ENCODE results near the gene DACH1. TPM values are rescaled to one million over a fixed set of nuclear protein-coding genes. Genes with fewer than 3 reads are reported as not detected.

The DACH1 gene
- total and polyA plus RNA-seq, 2 of the 8 experiments (the other 6 are each of a cell fraction or from before 2014, with no cell fraction given) = 0.12 to 0.67 TPM

DNA sequence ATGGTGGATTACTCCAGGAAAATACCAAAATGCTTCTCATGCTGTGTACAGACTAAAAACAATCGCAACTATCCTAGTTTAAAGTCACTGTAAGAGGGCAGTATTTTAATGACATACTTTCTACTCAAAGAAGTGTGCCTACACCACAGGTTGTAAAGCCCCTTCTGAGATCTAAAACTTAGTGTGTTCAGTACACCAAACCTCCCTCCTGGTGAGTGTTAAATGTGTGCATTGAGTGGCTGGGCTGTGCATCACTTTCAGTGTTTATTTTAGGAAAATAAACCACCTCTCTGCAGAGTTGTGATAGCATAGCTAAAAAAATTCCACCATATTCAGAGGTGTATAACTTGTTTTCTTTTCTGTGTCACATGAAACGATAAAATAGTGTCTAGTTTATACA is 263.7 kb downstream of the DACH1 start:
- H3K23me2 ChIP-seq (ENCODE audit: low read depth, low read length) = no peaks in the 10 kb centered on the region

More for the DNA sequence above, 263.7 kb downstream of the DACH1 start:
- no peak for FAIRE-seq
- H3K79me1 ChIP-seq (ENCODE audit: low read depth, low read length) = no peaks in the 10 kb centered on the region
- H4K5ac ChIP-seq (ENCODE audit: insufficient read length, low read depth, low read length) = no peak overlapping the region
- no peak for DNase-seq (ENCODE audit: low read depth in 1 of 2, low spot score in 2 of 2)
- no peak overlapping the region for H4K91ac ChIP-seq (replicated peaks; ENCODE audit: insufficient read length, low read length)
- H4K20me1 ChIP-seq (replicated peaks in 1 of 2; ENCODE audit: control insufficient read depth in 1 of 2, insufficient read depth in 2 of 2, low read length in 2 of 2) = no peaks in the 10 kb centered on the region
- no peak overlapping the region for H3K4me3 ChIP-seq (ENCODE audit: extremely low read depth in 1 of 4, insufficient read depth in 2 of 4, low read depth in 3 of 4, low read length in 4 of 4)
- H3K79me2 ChIP-seq (ENCODE audit: control insufficient read depth in 1 of 2, insufficient read depth in 2 of 2, low read length in 2 of 2) = no peaks in the 10 kb centered on the region
- H2AFZ ChIP-seq (ENCODE audit: low read length) = no peak overlapping the region
- no peak overlapping the region for H2BK12ac ChIP-seq (ENCODE audit: low read depth, low read length)
- H3K36me3 ChIP-seq (ENCODE audit: control insufficient read depth in 2 of 4, insufficient read depth in 4 of 4, low read length in 3 of 4) = no peaks in the 10 kb centered on the region
- no peak overlapping the region for H3K27ac ChIP-seq (ENCODE audit: low read depth, low read length)
- POLR2A ChIA-PET (ENCODE audit: partially characterized antibody) = no interaction called here
- no peak overlapping the region for H2BK5ac ChIP-seq (ENCODE audit: low read depth, low read length)
- H3K18ac ChIP-seq (ENCODE audit: extremely low read depth, low read length) = no peak overlapping the region
- no peak overlapping the region for H3K4me2 ChIP-seq (ENCODE audit: insufficient read depth in 1 of 2, low read depth in 2 of 2, low read length in 2 of 2)
- no peak overlapping the region for H2BK20ac ChIP-seq (ENCODE audit: low read length)
- no peak overlapping the region for H2BK15ac ChIP-seq (ENCODE audit: low read length)
- TF ChIP-seq NANOG (IDR thresholded peaks at IDR 0.05; ENCODE audit: insufficient read depth, low read depth, low read length, poor library complexity, severe bottlenecking) (no peak), SAP30 (IDR thresholded peaks at IDR 0.05; ENCODE audit: insufficient read depth, insufficient replicate concordance, low read length) (no peak), SIRT6 (IDR thresholded peaks at IDR 0.05; ENCODE audit: low read length) (no peak), TCF12 (IDR thresholded peaks at IDR 0.05; ENCODE audit: low read depth, low read length) (no peak), BACH1 (IDR thresholded peaks at IDR 0.05; ENCODE audit: low read length) (no peak), JUN (IDR thresholded peaks at IDR 0.05; ENCODE audit: low read depth, low read length) (no peak), RNF2 (IDR thresholded peaks at IDR 0.05; ENCODE audit: borderline replicate concordance, low read depth, low read length, missing control alignments, poor library complexity, severe bottlenecking) (no peak), RAD21 (IDR thresholded peaks at IDR 0.05 in 1 of 2, conservative IDR thresholded peaks at IDR 0.05 in 1 of 2; ENCODE audit: low read depth in 2 of 2, low read length in 2 of 2) (no peak)
- H3K23ac ChIP-seq (ENCODE audit: insufficient read length) = no peak overlapping the region
- no peak overlapping the region for H2AK5ac ChIP-seq (ENCODE audit: low read depth, low read length)
- no peak overlapping the region for H3K9ac ChIP-seq (replicated peaks in 1 of 4; ENCODE audit: extremely low read depth in 1 of 4, low read depth in 3 of 4, low read length in 3 of 4)
- no peaks in the 10 kb centered on the region for H3K27me3 ChIP-seq (replicated peaks in 1 of 4; ENCODE audit: control insufficient read depth in 3 of 4, extremely low read depth in 1 of 4, insufficient read depth in 3 of 4, low read length in 3 of 4)
- no peak overlapping the region for H3K14ac ChIP-seq (ENCODE audit: insufficient read length)
- no peaks in the 10 kb centered on the region for H3K4me1 ChIP-seq (replicated peaks in 1 of 4; ENCODE audit: control insufficient read depth in 3 of 4, insufficient read depth in 4 of 4, low read length in 3 of 4)
- 93% methylated on average over 2 of the region's 2 CpGs; no CpG with 5 or more reads in 1 of the 2 experiments for WGBS, 2 experiments (ENCODE audit: extremely low coverage in 1 of 2, insufficient coverage in 1 of 2, insufficient read length in 1 of 2, insufficient replicate concordance in 2 of 2, low coverage in 1 of 2, low lambda C conversion rate in 2 of 2, missing lambda C conversion rate in 1 of 2)
- H3K4ac ChIP-seq (replicated peaks; ENCODE audit: insufficient read length, low read depth, low read length) = no peak overlapping the region
- no peak overlapping the region for H3K56ac ChIP-seq (replicated peaks; ENCODE audit: insufficient read length, low read depth, low read length)
- H3K9me3 ChIP-seq (ENCODE audit: insufficient read depth in 2 of 2, low read depth in 1 of 2, low read length in 1 of 2) = no peaks in the 10 kb centered on the region
- no peak overlapping the region for H4K8ac ChIP-seq (ENCODE audit: extremely low read depth, insufficient read depth, low read length)
- H2BK120ac ChIP-seq (replicated peaks; ENCODE audit: low read depth, low read length) = no peak overlapping the region
- CTCF ChIA-PET (ENCODE audit: partially characterized antibody) = no interaction called here

Data from H1 (cell line).